Measurements from ENCODE around the gene ICOS. TPM values are rescaled to one million over a fixed set of nuclear protein-coding genes. Genes with fewer than 3 reads are reported as not detected.

The ICOS gene
- total and polyA plus RNA-seq, 9 of the 15 experiments (the other 6 are each of a cell fraction or from before 2014, with no cell fraction given): not detected

- no peak for FAIRE-seq
- TF ChIP-seq ZNF696 (CRISPR knock-in tag; conservative IDR thresholded peaks at IDR 0.05) (no peak), MNT (conservative IDR thresholded peaks at IDR 0.05) (no peak), ZFP91 (CRISPR knock-in tag; IDR thresholded peaks at IDR 0.05) (no peak), ZNF274 (IDR thresholded peaks at IDR 0.05; ENCODE audit: borderline replicate concordance, low read depth, low read length) (no peak), CCAR2 (IDR thresholded peaks at IDR 0.05; ENCODE audit: low read depth, low read length) (no peak), ZNF398 (CRISPR knock-in tag; IDR thresholded peaks at IDR 0.05) (no peak), EZH2 (IDR thresholded peaks at IDR 0.05; ENCODE audit: borderline replicate concordance, low read depth, low read length) (no peak), NONO (IDR thresholded peaks at IDR 0.05; ENCODE audit: low read depth in 2 of 2, low read length in 1 of 2) (no peak), ELK1 (CRISPR knock-in tag; IDR thresholded peaks at IDR 0.05) (no peak), CBFB (CRISPR knock-in tag; IDR thresholded peaks at IDR 0.05) (no peak), CEBPB (tag; IDR thresholded peaks at IDR 0.05) (no peak), PRPF4 (IDR thresholded peaks at IDR 0.05; ENCODE audit: insufficient read depth, low read depth, low read length, poor library complexity, severe bottlenecking) (no peak), CBX1 (IDR thresholded peaks at IDR 0.05; ENCODE audit: low read depth) (no peak), GMEB1 (CRISPR knock-in tag; IDR thresholded peaks at IDR 0.05) (no peak)
- intact Hi-C loops (cut with micrococcal nuclease): no loop called here
Measured at GRCh38 chr2:203892207-203892606, 44.4 kb upstream of the ICOS start.

More at GRCh38 chr2:203892207-203892606, 44.4 kb upstream of the ICOS start:
- Histone ChIP-seq H3K27me3 (ENCODE audit: control insufficient read depth in 2 of 2, insufficient read depth in 2 of 2, low read length in 2 of 2) (no peaks in the 10 kb centered on the region), H3K4me2 (ENCODE audit: insufficient read depth, low read length) (no peak overlapping the region), H3K9me1 (ENCODE audit: control insufficient read depth, insufficient read depth, low read length) (no peaks in the 10 kb centered on the region), H3K4me3 (no peak overlapping the region), H4K20me1 (replicated peaks; ENCODE audit: control insufficient read depth, insufficient read depth, low read length) (no peaks in the 10 kb centered on the region), H3K9me3 (replicated peaks; ENCODE audit: control insufficient read depth, insufficient read depth, low read depth, low read length) (no peaks in the 10 kb centered on the region), H3K9ac (ENCODE audit: insufficient read depth in 1 of 2, low read depth in 2 of 2, low read length in 2 of 2) (no peak overlapping the region), H3K36me3 (ENCODE audit: control insufficient read depth, insufficient read depth, low read length) (no peaks in the 10 kb centered on the region), H3K27ac (ENCODE audit: extremely low read depth, low read depth, low read length) (no peak overlapping the region), H3K79me2 (ENCODE audit: control insufficient read depth, insufficient read depth, low read length) (no peaks in the 10 kb centered on the region), H2AFZ (ENCODE audit: low read depth, low read length) (no peak overlapping the region), H3K4me1 (replicated peaks in 1 of 2; ENCODE audit: control insufficient read depth in 2 of 2, insufficient read depth in 2 of 2, low read length in 2 of 2) (no peaks in the 10 kb centered on the region)
- ChIA-PET POLR2A (no interaction called here), CTCF (ENCODE audit: low intra/inter-chr PET ratio) (no interaction called here)
- ATAC-seq (no peak), DNase-seq (ENCODE audit: extremely low read depth in 1 of 4, low spot score in 3 of 4) (no peak)
- BruUV-seq (replicated peaks): no TSS peak
- in situ Hi-C loops (cut with MboI): no loop called here
- 0% methylated on average over 4 of the region's 4 CpGs for WGBS (ENCODE audit: insufficient coverage, low coverage, missing lambda C conversion rate)

Measured in K562 (cell line).